Kidney epithelial cell (primary cell): ENCODE results near the gene ZFHX3. TPM values are rescaled to one million over a fixed set of nuclear protein-coding genes. Genes with fewer than 3 reads are reported as not detected.

Experiments used
- DNase-seq: peaks from one replicate; pipeline ENCODE4 v3.0.0-alpha.2; 2010; ENCODE audit warnings: low read depth
- H3K27me3 ChIP-seq: 2 replicates; pipeline ENCODE4 v1.6.0; 2011; ENCODE audit warnings: low read length; ENCODE audit not compliant: control insufficient read depth, insufficient read depth
- H3K36me3 ChIP-seq: 2 replicates; pipeline ENCODE4 v1.5.1; 2011; ENCODE audit warnings: low read length; ENCODE audit not compliant: control insufficient read depth, insufficient read depth
- H3K4me3 ChIP-seq: 2 replicates; pipeline ENCODE4 v1.5.1; 2011; ENCODE audit warnings: low read depth, mild to moderate bottlenecking, control low read depth, low read length
- total RNA-seq: library from RNA; depleted of rRNA; stranded (reverse); fragments of >200 nt; gene quantifications from 2 replicates; pipeline ENCODE4 v1.2.3, GENCODE V29; 2015
- TF ChIP-seq, protein P1 (sequence below): IDR thresholded peaks from 2 replicates; pipeline ENCODE4 v1.5.1; 2011; ENCODE audit warnings: mild to moderate bottlenecking, moderate library complexity, low read length, control low read depth, inconsistent platforms; ENCODE audit not compliant: insufficient read depth, poor library complexity, severe bottlenecking

Gene ZFHX3
- total RNA-seq, 1 donor from 2014 or later = 19.9 TPM

DNA sequence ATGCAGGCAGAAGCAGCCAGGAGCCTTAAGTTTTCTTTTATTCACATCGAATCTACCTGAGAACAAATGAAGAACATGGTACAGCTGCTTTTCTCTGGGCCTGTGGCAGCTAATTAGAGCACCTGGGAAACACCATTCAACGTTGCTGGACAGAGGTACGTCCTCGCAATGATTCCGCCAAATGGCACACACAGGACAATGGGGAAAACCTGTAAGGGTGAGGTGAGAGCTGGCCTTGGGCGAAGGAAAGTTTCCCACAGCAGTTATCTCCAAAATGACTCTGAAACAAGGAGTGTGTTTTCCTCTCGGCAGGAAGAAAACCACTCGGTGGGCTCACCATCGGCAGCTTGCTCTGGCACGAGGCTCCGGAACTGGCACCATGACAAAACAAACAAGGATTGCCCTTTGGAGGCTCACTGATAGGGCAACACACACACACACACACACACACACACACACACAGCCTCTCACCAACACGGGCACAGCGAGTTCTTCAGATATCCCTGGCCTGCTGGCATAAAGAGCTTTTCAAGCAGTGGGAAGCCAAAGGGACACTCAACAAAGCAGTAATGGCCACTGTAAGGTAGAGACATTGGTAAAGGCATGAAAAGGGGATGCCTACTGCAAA, 73.7 kb downstream of the ZFHX3 start:
- Histone ChIP-seq H3K27me3 (no peaks in the 10 kb centered on the region), H3K4me3 (no peak overlapping the region), H3K36me3 (no peaks in the 10 kb centered on the region)
- DNase-seq = no peak
- TF ChIP-seq, protein P1, sequence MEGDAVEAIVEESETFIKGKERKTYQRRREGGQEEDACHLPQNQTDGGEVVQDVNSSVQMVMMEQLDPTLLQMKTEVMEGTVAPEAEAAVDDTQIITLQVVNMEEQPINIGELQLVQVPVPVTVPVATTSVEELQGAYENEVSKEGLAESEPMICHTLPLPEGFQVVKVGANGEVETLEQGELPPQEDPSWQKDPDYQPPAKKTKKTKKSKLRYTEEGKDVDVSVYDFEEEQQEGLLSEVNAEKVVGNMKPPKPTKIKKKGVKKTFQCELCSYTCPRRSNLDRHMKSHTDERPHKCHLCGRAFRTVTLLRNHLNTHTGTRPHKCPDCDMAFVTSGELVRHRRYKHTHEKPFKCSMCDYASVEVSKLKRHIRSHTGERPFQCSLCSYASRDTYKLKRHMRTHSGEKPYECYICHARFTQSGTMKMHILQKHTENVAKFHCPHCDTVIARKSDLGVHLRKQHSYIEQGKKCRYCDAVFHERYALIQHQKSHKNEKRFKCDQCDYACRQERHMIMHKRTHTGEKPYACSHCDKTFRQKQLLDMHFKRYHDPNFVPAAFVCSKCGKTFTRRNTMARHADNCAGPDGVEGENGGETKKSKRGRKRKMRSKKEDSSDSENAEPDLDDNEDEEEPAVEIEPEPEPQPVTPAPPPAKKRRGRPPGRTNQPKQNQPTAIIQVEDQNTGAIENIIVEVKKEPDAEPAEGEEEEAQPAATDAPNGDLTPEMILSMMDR = no peak

DNA sequence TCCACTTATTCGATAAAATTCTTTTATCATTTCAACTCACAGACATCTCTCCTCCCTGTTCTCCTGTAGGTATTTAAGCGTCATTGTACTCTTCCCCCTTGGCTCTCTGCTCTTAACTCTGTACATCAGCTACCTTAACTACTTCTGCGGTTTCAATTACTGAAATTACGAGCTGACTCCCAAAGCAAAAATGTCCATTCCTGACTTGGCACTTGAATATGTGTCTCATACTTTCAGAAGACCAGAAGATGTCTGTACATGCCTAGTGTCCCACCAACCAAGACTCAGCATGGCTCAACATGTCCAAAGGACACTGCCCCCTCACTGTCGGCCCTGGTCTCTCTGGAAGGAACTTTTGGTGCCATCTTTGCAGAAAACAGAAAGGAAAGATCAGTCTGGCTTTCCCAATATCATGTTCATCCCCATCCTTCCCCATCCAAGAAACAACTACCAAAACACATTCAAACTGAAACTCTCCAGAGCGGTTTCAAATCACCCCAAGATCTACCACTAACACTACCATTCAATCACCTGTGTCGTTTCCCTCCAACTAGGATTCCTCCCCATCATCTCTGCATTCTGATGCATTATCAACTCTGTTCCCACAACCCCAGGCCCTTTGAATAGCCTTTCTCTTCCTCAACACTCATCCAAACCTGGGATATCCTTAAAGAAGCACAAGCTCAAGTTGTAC, 74.9 kb downstream of the ZFHX3 start:
- TF ChIP-seq, protein P1 = no peak
- no peaks in the 10 kb centered on the region for H3K36me3 ChIP-seq
- no peak overlapping the region for H3K4me3 ChIP-seq
- no peak for DNase-seq
- no peaks in the 10 kb centered on the region for H3K27me3 ChIP-seq

DNA sequence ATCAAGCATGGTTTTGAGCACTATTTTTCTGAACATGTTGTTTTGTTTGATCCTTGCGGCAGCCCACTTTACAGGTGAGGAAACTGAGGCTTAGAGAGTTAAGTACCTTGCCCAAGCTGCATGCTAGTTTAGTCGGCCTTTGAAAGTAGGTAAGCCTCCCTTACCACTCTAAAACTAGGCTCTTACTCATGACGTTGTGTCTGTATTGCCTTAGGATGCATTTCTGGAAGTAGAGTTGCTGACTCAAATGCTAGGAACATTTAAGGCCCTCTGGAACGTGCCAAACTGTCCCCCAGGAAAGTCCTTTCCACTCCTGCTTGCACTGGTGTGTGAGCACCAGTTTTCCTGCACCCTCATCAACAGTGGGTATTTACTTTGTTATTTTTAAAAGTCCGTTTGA, 76.6 kb downstream of the ZFHX3 start:
- Histone ChIP-seq H3K4me3 (no peak overlapping the region), H3K27me3 (no peaks in the 10 kb centered on the region), H3K36me3 (no peaks in the 10 kb centered on the region)
- TF ChIP-seq, protein P1 = no peak
- no peak for DNase-seq

DNA sequence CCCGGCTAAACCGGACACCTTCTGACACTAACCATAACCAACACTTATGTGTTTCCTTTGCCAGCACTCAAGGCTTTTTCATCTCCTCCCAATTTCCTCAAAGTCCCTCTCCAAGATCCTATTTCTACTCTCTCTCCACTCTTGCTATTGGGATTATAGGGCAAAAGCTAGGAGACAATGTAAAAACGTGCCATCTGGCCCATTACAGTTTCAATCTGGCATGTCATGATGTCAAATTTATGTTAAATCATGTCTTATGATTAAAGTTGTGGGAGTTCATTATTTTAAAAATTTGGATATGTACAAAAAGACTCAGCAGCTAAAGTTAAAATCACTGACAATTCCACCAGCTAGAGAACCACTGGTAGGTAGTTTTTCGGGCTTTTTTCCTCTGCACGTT, 77.3 kb downstream of the ZFHX3 start:
- H3K27me3 ChIP-seq = no peaks in the 10 kb centered on the region
- no peak overlapping the region for H3K4me3 ChIP-seq
- TF ChIP-seq, protein P1 = no peak
- no peaks in the 10 kb centered on the region for H3K36me3 ChIP-seq
- DNase-seq = no peak

- TF ChIP-seq, protein P1 = no peak
- H3K36me3 ChIP-seq = no peaks in the 10 kb centered on the region
- no peak overlapping the region for H3K4me3 ChIP-seq
- DNase-seq = no peak
- H3K27me3 ChIP-seq = no peaks in the 10 kb centered on the region
Measured at GRCh38 chr16:72969812-72970211, 78.1 kb downstream of the ZFHX3 start.
